Motor neuron (in vitro differentiated cells): ENCODE measurements around the gene PKNOX2. TPM values are rescaled to one million over a fixed set of nuclear protein-coding genes. Genes with fewer than 3 reads are reported as not detected.

Experiments
- ATAC-seq, 8 experiments: fragments of 200-7000 bp; cut with Tn5 transposase; replicated peaks in 6 of 8; 2 replicates each; pipeline ENCODE4 v1.8.0; 2021; ENCODE audit warnings: mild to moderate bottlenecking in 8 of 8, moderate library complexity in 8 of 8
- H3K27ac ChIP-seq, 2 donors: fragments of 250-450 bp; sonication (Bioruptor Pico); 2 replicates each; pipeline ENCODE4 v1.9.0; 2021; ENCODE audit warnings: antibody characterized with exemption in 2 of 2, mild to moderate bottlenecking in 2 of 2, moderate library complexity in 1 of 2
- H3K4me1 ChIP-seq, 2 donors: fragments of 250-450 bp; sonication (Bioruptor Pico); replicated peaks in 1 of 2; 2 replicates each; pipeline ENCODE4 v1.6.1; 2021; ENCODE audit warnings: antibody characterized with exemption in 2 of 2, mild to moderate bottlenecking in 2 of 2, moderate library complexity in 1 of 2
- H3K4me3 ChIP-seq, 5 donors: fragments of 250-450 bp; sonication (Bioruptor Pico); 2 replicates each; pipeline ENCODE4 v1.9.0; 2021; ENCODE audit warnings: antibody characterized with exemption in 5 of 5, mild to moderate bottlenecking in 5 of 5, moderate library complexity in 4 of 5
- WGBS, 10 experiments: fragments of 450-650 bp; shearing (Covaris generic); methylation state at CpG; one replicate each; pipeline ENCODE4 v1.0.0; 2022; 5-methylcytosine and 5-hydroxymethylcytosine counted together
- in situ Hi-C, 9 experiments: fragments of 400-800 bp; cut with MboI; loops; one replicate each; pipeline ENCODE4 v1.15.0; 2021; ENCODE audit warnings: low sequenced_read_pairs in 9 of 9, low pct_unique_long_range_greater_than_20kb in 2 of 9; ENCODE audit not compliant: unreplicated experiment in 9 of 9
- total RNA-seq, 8 experiments: library from RNA; unstranded; fragments of 300-600 nt; gene quantifications; 2 replicates each; pipeline versions ENCODE4 v1.2.3 to v1.2.4, GENCODE V29; 2022

The PKNOX2 gene
- total RNA-seq, 8 experiments from 2014 or later = 0.25 to 18.0 (median 9.1) TPM

GRCh38 chr11:125200441-125200840 lies 35.9 kb downstream of the PKNOX2 start:
- in situ Hi-C loops = no loop called here
- no peak overlapping the region for H3K4me3 ChIP-seq
- no peak for ATAC-seq
- WGBS, 10 experiments = 39 to 100% (median 82%) methylated on average over 1 to 5 of the region's 11 CpGs; no CpG with 5 or more reads in 4 of the 10 experiments
- peaks cover 32 to 46% of the 10 kb centered on the region in 2 donors for H3K4me1 ChIP-seq
- H3K27ac ChIP-seq = no peak overlapping the region

DNA sequence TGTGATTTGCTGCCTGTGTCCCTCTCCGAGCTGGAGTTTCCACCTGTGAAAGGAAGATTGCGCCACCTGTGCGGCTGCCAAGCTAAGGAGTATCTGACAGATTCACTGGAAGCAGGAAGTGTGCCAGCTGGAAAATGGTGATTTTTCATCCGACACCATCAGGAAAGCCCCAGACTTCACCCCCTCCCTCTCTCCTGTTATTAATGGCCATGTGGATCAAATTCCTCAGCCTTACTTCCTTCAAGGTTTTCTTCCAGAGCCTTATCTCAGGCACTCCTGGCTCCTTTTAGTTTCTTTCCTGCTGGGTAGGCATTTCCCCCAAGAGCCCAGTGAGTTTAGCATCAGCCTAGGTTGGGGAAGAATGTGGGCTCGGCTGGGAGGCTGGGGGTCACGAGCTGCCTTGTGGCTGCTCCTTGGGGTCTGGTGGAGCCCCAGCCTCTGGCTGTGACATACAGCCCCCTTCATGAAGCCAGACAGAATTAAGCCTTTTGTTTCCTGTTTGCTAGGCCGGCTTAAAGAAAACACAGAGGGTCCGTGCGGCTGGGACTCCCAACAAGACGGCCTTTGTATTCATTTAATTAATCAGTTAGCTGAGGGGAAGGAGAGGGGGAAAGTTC lies 37.1 kb downstream of the PKNOX2 start:
- Histone ChIP-seq H3K4me1 (peaks cover 32 to 46% of the 10 kb centered on the region in 2 donors), H3K27ac (peak overlapping the region in 1 of 2 donors; percentile 47), H3K4me3 (no peak overlapping the region)
- ATAC-seq = peak in 5 of 8 experiments; percentile 12 to 68 (median 38)
- in situ Hi-C loops = no loop called here
- 31 to 88% (median 64%) methylated on average over 1 to 4 of the region's 10 CpGs; no CpG with 5 or more reads in 4 of the 10 experiments for WGBS, 10 experiments

- H3K27ac ChIP-seq = no peak overlapping the region
- ATAC-seq = peak in 4 of 8 experiments; percentile 21 to 42 (median 34)
- H3K4me1 ChIP-seq = peaks cover 31 to 40% of the 10 kb centered on the region in 2 donors
- no peak overlapping the region for H3K4me3 ChIP-seq
- in situ Hi-C loops = no loop called here
- WGBS, 10 experiments = 50 to 100% (median 80%) methylated on average over 1 to 2 of the region's 4 CpGs; no CpG with 5 or more reads in 5 of the 10 experiments
These were observed 37.9 kb downstream of the PKNOX2 start for GRCh38 chr11:125202362-125202880.

- ATAC-seq = no peak
- Histone ChIP-seq H3K27ac (no peak overlapping the region), H3K4me1 (peaks cover 28 to 36% of the 10 kb centered on the region in 2 donors), H3K4me3 (no peak overlapping the region)
- WGBS, 10 experiments = 59 to 100% (median 93%) methylated on average over 1 to 8 of the region's 8 CpGs; no CpG with 5 or more reads in 1 of the 10 experiments
- in situ Hi-C loops = no loop called here
These were observed 38.4 kb downstream of the PKNOX2 start for GRCh38 chr11:125202977-125203376.

GRCh38 chr11:125207866-125208425 lies 43.4 kb downstream of the PKNOX2 start:
- Histone ChIP-seq H3K4me3 (no peak overlapping the region), H3K27ac (no peak overlapping the region), H3K4me1 (peaks cover 24 to 25% of the 10 kb centered on the region in 2 donors)
- in situ Hi-C loops = no loop called here
- no CpG with 5 or more reads among the region's 1 CpG for WGBS, 10 experiments
- no peak for ATAC-seq

- ATAC-seq = no peak
- Histone ChIP-seq H3K27ac (no peak overlapping the region), H3K4me3 (no peak overlapping the region), H3K4me1 (peaks cover 30 to 38% of the 10 kb centered on the region in 2 donors)
- WGBS, 10 experiments = 10 to 83% (median 76%) methylated on average over 1 to 2 of the region's 3 CpGs; no CpG with 5 or more reads in 3 of the 10 experiments
- in situ Hi-C loops = loop anchor here in 1 of 9 experiments (10.0 kb wide), 1 partner anchor 45 kb away; the partner anchor contains the start of gene PKNOX2
These were observed 45.5 kb downstream of the PKNOX2 start for GRCh38 chr11:125210066-125210465.

DNA sequence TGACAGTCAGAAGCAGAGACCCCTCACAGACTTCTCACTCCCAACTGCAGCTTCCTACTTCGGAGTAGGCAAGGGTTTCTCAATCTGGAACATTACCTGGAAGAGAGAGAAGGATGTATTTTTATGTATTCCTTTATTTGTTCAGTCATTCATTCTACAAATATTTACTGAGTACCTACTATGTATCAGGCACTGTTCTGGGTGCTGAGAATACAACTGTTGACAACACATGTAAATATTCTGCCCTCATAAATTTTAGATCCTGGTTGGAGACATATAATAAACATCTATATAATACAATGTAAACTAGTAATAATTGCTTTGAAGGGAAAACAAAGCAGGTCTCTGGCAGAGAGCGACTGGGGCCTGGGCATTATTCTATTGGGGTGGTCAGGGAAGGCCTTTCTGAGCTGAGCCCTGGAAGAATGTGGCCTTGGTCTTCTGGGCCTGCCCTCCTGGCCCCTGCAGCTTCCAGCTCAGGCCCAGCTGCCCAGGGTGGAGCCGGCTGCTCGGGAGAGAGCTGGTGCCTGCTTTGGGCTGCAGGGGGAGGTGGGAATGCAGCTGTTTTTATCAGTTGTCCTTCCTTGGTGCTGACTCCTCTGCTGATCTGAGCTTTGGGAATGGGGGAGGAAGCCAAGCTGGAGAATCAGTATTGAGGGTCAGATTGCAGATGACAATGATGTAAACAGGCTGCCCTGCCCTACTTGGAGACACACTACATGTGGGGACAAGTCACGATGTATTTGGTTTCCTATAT lies 46.8 kb downstream of the PKNOX2 start:
- peaks cover 43 to 51% of the 10 kb centered on the region in 2 donors for H3K4me1 ChIP-seq
- in situ Hi-C loops = loop anchor here in 1 of 9 experiments (10.0 kb wide), 1 partner anchor 47 kb away; the partner anchor contains the start of gene PKNOX2
- H3K27ac ChIP-seq = peak overlapping the region; percentile 43 to 50
- no peak overlapping the region for H3K4me3 ChIP-seq
- 6 to 86% (median 57%) methylated on average over 1 to 5 of the region's 5 CpGs; no CpG with 5 or more reads in 2 of the 10 experiments for WGBS, 10 experiments
- peak; percentile 31 to 78 (median 42) for ATAC-seq

- peaks cover 49 to 57% of the 10 kb centered on the region in 2 donors for H3K4me1 ChIP-seq
- in situ Hi-C loops = loop anchor here in 1 of 9 experiments (10.0 kb wide), 1 partner anchor 47 kb away; the partner anchor contains the start of gene PKNOX2
- ATAC-seq = peak in 5 of 8 experiments; percentile 7 to 39 (median 30)
These were observed 47.4 kb downstream of the PKNOX2 start for GRCh38 chr11:125211948-125212340.

DNA sequence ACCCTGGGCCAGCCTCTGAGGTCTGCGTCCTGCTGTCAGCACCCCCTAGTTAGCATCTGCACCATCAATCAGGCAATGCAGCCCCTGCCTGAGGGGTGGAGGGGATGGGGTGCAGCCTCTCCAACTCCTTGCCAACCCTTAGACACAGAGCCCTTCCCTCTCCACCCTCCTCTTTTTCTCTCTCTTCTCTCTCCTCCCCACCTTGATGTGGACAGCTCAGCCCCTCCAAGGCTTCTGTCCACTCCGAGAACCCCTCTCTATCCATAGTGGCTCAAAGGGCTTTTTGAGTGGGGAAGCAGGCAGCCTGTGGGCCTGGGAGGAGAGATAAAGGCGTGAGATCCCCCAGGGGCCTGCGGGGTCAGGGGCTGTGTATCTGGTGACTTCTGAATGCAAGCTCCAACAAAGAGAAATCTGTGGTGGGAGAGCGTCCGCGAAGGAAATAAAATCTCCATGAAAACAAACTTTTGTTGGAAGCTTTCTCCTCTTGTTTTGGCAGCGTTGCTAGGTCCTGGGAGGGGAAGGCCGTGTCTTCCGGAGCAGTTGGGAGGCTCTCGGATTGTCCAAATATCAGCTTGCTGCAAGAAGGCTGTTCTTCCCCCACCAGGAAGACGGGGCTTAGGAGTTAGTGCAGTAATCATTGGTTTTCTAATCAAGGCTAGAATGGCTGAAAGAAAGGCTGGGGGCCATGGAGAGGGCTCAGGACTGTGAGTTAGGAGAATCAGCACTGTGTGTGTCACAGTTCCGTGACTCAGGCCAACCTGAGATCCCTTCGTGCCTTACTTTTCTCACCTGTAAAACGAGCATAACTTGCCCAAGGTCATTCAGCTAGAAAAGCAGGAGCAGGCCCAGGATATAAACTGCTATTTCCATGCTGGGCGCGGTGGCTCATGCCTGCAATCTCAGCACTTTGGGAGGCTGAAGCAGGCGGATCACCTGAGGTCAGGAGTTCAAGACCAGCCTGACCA lies 50.3 kb downstream of the PKNOX2 start:
- Histone ChIP-seq H3K4me3 (no peak overlapping the region), H3K27ac (peak overlapping the region; percentile 34 to 42), H3K4me1 (peaks cover 60 to 61% of the 10 kb centered on the region in 2 donors)
- in situ Hi-C loops = loop anchor here in 1 of 9 experiments (10.0 kb wide), 1 partner anchor 50 kb away; the partner anchor contains the start of gene PKNOX2
- WGBS, 10 experiments = 0 to 63% (median 10%) methylated on average over 1 to 10 of the region's 18 CpGs
- peak in 5 of 8 experiments; percentile 62 to 71 (median 65) for ATAC-seq

More at GRCh38 chr11:125211948-125212340, 47.4 kb downstream of the PKNOX2 start:
- 29 to 83% (median 59%) methylated on average over 1 to 4 of the region's 4 CpGs; no CpG with 5 or more reads in 2 of the 10 experiments for WGBS, 10 experiments
- Histone ChIP-seq H3K4me3 (no peak overlapping the region), H3K27ac (peak overlapping the region in 1 of 2 donors; percentile 43)

DNA sequence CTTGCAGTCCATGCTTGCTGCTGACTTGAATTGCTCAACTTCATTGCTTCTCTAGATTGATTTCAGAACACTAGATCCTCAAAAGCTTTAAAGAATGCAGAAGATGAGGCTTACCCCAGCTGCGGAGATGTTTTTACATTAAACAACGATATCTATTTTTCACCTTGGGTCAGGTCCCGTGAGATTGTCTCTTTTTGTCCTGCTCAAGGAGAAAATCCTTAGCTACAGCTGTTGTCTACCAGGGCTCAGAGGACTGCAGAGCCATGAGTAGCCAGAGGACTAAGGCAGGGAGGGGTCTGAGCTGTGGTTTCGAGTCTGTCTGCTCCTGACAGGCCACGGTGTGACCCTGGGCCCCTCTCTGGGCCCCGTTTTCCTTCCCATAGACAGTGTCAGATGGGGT lies 51.4 kb downstream of the PKNOX2 start:
- peak overlapping the region in 1 of 2 donors; percentile 55 for H3K27ac ChIP-seq
- peak in 3 of 8 experiments; percentile 29 to 37 (median 32) for ATAC-seq
- in situ Hi-C loops = loop anchor here in 1 of 9 experiments (10.0 kb wide), 1 partner anchor 51 kb away; the partner anchor contains the start of gene PKNOX2
- H3K4me3 ChIP-seq = no peak overlapping the region
- peaks cover 66 to 72% of the 10 kb centered on the region in 2 donors for H3K4me1 ChIP-seq
- WGBS, 10 experiments = 19 to 90% (median 56%) methylated on average over 2 to 4 of the region's 6 CpGs; no CpG with 5 or more reads in 3 of the 10 experiments

DNA sequence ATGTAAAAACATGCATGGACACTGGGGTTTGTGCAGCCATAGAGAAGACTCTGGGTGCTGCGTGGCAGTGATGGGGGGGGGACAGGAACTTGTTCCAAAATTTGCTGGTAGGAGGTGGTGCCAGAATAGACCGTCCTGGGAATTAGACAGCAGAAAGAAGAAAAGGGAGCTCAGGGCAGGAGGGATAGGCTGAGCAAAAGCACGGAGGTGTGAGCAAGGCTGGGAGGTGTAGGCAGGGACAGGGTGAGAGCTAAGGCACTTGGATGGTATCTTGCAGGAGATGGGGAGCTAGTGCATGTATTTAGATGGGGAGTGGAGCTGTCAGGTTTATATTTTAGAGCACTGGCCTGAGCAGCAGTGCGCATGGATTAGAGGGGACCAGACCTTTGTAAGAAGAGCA lies 53.8 kb downstream of the PKNOX2 start:
- H3K27ac ChIP-seq = no peak overlapping the region
- in situ Hi-C loops = loop anchor here in 1 of 9 experiments (10.0 kb wide), 1 partner anchor 54 kb away; the partner anchor contains the start of gene PKNOX2
- H3K4me1 ChIP-seq = peaks cover 69 to 79% of the 10 kb centered on the region in 2 donors
- WGBS, 10 experiments = 50 to 100% (median 80%) methylated on average over 1 to 3 of the region's 4 CpGs; no CpG with 5 or more reads in 3 of the 10 experiments
- no peak overlapping the region for H3K4me3 ChIP-seq
- no peak for ATAC-seq
